NCI-H2107 treated with DMSO at 0.1 percent for 48 hours (cell line): Measurements from ENCODE around the gene TRMT10B.

Experiments
- DNase-seq: peaks from one replicate; lab custom pipeline; 2025; ENCODE audit not compliant: unreplicated experiment; lab: John Stamatoyannopoulos, UW

The TRMT10B gene, protein sequence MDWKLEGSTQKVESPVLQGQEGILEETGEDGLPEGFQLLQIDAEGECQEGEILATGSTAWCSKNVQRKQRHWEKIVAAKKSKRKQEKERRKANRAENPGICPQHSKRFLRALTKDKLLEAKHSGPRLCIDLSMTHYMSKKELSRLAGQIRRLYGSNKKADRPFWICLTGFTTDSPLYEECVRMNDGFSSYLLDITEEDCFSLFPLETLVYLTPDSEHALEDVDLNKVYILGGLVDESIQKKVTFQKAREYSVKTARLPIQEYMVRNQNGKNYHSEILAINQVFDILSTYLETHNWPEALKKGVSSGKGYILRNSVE

DNA sequence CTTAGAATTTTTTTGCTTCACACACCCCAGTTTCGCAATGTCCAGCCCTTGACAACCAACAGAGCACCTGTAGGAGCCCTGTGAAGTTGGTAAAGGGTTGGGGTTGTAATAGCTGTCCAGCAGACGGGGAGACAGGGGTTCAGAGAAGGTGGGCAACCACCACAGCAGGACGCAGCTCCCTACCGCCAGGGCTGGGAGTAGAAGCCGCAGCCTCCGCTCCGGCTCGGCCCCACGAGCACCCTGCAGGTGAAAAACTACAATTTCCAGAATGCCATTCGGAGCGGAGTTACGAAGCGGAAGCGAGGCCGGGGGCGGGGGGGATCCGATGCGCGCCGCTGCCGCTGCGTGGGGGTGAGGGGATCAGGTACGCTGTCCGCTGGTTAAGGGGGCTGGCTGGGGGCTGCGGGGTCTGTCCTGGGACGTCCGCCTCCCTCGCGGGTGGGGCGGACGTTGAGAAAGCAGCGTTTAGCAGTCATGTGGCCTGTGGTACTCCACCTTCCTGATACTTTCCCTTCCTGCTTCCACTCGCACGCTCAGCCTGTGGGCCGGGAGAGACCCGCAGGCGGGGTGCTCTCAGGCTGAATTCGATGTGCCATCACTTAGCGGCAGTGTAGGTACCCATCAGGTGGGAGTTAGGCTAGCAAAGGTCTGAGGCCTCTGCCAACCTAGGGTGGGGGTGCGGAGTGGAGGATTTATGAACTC is at the start of gene TRMT10B:
TSS of gene TRMT10B (plus strand) at position 317 of the 702 bp plus-strand sequence. CDS start 8,127 bp downstream, outside the sequence.
- peak; percentile 44 for DNase-seq

DNA sequence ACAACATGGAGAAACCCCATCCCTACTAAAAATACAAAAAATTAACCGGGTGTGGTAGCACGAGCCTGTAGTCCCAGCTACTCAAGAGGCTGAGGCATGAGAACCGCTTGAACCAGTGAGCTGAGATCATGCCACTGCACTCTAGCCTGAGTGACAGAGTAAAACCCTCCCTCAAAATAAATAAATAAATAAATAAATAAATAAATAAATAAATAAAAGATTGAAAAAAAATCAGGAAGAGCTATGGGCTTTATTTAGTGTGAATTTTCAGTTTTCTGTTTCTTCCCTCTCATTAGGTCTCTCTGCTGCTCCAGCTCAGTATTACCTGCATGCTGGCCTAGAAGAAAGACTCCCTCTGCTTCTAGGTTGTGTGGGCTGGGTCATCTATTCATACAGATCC is 47.8 kb upstream of the TRMT10B start:
- DNase-seq = no peak

DNA sequence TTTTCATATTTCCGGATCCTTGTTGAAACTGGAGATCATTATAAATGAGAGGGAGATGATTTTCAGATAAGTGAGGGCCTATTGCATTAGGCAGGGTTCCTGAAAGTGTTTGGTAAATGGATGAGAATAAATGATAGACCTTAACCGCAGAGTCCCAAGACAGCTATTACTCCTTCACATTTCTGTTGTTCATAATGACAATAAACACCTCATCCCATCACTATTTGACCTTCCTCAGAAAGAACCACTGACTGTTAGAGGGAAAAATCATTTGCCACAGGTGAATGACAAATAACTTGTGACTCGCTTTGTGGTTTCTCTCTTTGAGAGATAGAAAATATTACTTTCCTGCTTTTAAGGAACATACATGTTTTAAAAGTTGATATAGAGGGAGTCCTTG is 47.3 kb upstream of the TRMT10B start:
- DNase-seq = no peak

DNA sequence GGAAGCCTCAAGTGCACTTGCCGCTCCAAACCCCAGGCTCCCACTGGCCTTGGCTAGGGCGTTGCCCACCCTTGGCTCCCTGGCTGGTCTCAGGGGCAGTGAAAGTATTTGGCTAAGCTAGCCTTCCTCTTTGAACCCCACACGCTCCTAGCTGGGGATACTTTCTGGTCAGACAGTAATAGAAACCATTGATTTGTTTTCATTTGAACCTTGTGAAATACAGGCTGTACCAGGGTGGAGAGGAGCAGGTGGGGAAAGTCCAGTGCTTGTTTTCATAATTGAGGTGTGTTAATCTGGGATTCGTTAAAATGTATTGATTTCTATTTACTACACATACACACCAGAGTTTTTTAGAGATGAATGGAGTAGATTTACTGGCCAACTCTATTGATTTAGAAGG is 45.9 kb upstream of the TRMT10B start:
- no peak for DNase-seq

DNA sequence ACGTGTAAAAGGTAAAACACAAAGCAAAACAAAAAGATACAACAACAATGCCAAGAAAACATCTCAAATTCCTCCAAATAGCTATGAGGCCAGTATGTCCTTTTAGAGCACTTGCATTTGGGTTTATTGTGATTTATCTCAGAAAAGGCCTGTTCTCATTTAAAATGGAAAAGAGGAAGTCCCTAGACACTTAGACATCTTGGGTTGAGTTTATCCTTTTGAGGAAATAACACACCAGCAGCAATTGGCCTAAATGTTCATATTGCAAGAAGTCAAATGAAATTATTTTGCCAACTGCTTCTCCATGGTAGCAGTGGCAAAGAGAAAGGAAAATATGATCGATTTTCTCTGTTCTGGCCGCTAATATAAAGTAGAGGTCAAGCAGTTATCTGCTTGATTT is 43.6 kb upstream of the TRMT10B start:
- DNase-seq = no peak

DNA sequence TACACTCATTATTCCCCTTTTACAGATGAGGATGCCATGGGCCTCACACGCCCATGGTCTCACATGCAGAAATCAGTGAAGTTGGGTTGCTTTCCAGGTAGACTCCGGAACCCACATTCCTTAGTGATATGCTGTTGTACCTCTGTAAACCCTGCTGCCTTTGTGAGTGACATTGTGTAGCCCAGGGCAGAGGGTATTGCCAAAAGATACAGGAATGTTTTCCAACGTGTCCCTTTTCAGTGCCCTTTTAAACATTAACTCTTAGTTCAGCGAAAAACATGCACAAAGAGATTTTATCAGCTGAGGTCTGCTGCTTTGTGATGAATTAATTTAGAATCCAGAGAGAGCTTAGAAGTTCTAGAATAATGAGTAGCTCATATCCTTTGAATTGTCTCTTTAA is 38.3 kb upstream of the TRMT10B start:
- no peak for DNase-seq

DNA sequence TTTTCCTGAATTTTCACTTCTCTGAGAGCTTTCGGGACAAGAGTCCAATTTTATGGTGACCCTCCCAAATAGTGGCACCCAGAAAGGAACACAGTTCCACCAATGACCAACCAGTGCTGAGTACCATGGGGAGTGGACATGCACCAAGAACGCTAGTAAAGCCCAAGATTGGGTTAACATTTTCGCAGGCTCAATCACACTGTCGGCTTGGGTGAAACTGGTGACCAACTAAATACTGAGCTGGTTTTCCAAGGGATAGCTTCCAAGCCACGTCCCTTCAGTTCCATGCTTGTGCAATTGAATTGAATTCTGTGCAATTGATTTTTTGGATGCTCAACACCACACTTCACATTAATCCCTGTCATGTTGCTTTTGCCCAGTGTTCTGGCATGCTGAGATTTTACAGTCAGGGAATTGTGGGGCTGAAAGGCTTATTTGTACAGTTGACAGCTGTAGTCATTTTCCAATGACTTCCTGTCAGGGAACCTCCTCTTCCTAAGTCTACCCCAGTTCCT is 37.6 kb upstream of the TRMT10B start:
- DNase-seq = no peak

DNA sequence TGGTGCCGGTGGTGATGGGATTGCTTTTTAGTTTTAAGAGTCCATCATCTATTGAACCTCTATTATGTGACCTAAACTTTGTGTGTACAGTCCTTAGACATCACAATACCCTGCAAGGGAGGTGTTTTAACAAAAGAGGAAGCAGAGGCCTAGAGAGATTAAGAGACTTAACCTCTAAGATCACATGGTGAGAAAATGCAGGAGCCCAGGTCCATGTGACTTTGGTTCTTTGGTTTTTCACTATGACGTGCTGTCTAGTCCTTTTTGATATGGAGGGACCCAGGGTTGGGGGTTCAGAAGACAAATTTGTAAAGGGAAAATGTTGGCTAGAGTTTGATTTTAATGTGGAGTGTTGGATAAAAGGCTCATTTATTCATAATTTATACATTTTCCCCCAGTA is 34.1 kb upstream of the TRMT10B start:
- DNase-seq = no peak

DNA sequence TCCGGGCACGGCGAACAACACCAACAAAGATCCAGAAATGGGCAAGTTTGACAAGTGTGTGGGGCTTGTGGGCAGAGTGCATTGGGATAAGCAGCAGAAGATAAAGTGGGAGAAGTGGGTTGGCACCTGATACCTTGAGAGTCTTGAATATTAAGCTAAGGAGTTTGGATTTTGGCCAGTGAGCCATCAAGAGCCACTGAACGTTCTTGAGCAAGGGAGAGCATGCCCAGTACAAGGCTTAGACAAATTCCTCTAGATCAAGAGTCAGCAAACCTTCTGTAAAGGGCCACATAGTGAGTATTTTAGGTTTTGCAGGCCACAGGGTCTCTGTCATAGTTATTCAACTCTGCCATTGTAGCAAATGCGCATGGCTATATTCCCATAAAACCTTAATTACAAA is 26.6 kb upstream of the TRMT10B start:
- DNase-seq = no peak

DNA sequence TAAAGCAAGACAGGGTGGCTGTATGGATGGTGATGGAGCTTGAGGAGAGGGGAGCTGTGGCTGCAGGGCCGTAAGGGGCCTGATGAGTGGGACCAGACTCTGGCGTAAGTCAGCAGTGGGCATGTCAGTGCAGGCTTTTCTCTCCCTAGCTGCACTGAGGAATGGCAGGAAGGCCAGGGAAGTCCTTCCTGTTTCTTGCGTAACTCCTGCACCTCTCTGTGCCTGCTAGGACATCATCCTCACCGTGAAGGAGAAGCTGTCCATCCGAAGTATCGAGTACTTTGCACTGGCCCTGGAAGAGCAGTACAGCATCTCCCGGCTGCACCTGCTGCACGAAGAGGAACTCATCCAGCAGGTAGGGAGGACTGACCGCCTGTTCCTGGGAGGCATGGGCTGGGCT is 24.1 kb upstream of the TRMT10B start:
- no peak for DNase-seq

DNA sequence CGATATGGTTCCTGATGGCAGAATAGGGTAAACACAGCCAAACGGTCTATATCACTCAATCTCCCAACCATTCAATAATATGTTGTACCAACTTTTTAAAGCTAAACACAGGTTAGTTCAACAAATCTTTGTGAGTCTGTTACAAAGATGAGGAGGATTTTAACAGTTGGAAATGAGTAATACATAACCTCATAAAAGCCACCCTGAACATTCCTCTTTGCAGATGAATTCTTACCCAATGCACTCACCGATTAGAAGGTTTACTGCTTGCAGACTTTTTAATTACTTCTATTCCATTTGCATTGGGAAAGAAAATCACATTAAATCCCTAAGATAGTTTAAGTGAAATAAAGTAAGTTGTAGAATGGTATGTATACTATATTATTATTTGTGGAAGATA is 23.3 kb upstream of the TRMT10B start:
- DNase-seq = no peak

DNA sequence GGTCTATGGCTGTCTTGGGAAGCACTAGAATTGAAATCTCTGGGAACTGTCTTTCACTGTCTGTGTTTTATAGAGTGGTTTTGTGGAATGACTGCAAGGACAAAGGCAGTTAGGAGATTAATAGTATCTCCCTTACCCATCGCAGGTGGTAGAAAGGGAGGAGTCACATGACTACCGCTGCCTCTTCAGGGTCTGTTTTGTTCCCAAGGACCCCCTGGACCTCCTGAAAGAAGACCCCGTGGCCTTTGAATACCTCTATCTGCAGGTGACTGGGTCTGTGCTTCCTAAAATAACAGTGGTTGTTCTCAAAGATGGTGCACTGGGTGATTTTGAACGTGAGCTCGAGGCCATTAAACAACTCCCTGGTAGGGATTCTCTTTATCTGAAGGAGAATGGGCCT is 22.8 kb upstream of the TRMT10B start:
- no peak for DNase-seq

DNA sequence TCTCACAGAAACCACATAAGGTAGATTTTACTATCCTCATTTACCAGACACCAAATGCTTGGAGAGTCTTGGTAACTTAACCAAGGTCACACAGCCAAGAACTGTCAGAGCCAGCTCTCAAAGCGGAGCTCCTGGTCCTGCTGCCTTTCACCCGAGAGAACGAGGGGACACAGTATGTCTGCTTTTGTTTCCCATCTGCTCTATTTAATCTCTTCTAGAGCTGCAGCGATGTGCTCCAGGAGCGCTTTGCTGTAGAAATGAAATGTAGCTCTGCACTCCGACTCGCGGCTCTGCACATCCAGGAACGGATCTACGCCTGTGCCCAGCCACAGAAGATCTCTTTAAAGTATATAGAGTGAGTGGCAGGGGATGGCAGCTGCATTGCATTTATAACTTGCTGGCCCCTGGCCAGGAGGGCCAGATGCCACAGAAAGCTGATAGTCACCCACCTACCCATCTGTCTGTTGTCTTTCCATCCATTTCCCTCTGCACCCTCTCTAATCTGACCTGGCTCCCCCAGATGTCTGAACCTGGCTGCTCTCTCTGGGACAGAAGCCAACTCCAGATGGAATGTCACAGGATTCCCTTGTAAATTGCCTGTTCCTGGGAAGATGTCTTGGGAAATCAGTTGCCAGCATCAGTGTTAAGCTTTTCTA is 21.4 kb upstream of the TRMT10B start:
- DNase-seq = peak; percentile 4

DNA sequence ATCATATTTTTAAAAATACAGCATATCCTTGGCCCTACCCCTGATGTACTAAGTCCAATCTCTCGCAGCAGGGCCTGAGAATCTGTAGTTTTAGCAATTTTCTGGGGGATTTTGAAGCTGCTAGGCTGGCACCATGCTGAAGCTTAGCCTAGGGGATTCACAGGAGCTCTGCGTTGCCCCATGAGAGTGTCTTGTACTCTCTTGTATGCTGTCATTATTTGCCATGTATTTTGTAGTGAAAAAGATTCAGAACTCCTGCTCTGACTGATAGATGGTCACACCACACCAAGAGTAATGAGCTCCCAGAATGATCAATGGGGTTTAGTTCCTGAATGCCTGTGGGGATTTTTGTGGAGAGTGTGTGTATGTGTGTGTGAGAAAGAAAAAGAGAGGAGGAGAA is 20.7 kb upstream of the TRMT10B start:
- no peak for DNase-seq

DNA sequence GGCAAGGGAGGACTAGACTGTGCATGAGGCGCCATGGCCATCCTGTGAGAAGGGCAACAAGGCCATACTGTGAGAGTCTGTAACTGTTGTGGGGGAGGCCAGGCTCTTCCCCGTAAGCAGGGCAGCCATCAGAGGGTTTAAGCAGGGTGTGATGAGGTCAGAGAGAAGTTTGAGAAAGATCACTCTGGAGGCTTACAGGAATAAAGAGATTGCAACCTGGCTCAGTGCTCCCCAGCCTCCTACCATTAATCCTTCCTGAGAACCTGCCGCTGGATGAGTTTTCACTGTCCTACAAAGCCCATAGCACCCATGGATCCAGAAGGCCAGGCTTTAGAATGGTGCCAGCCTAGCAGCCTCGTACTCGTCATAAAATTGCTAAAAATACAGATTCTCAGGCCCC is 14.4 kb upstream of the TRMT10B start:
- DNase-seq = no peak

DNA sequence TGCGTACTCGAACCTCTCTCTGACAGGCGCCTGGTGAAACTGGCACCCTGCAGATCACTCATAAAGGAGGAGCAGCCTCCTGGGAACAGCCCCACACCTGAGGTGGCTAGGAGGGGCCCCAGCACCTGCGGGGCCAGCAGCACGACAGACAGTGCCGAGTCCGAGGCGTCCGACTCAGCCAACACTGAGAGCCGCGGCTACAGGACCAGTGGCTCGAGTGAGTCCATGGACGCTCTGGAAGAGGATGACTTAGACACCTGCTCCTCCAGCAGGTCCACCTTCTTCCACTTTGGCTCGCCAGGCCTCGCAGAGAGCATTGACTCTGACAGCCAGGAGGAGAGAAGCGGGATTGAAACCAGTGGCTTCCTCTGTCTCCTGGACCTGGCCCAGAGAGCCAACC is 13.5 kb upstream of the TRMT10B start:
- no peak for DNase-seq

DNA sequence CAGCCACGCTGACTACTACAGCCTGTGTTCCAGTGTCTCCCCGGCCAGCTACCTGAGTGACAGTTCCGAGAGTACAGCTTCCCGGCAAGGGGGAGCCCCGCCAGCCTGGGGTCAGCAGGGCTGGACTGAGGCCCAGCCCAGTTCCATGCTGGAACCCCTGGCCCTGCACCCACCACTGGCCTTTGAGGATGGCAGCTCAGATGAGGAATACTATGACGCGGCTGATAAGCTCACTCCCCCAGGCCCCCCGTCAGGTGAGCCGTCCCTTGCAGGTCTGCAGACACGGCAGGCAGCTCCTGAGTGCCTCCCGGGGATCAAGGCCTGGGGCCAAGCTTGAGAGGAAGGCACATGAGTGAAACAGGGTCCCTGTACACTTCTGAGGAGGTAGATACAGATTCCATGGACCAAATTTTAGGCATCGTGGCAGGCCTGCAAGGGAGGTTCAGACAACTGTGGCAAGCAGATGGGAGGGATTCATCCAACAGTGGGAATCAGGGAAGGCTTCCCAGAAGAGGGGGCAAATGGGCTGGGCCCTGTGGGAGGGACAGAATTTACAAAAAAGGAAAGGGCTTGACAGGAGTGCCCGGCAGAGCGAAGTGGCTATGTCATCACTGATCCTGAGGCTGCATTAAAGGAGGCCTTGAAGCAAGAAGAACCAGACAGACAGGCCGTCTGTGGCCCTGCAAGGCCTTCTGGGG is 12.8 kb upstream of the TRMT10B start:
- DNase-seq = no peak

DNA sequence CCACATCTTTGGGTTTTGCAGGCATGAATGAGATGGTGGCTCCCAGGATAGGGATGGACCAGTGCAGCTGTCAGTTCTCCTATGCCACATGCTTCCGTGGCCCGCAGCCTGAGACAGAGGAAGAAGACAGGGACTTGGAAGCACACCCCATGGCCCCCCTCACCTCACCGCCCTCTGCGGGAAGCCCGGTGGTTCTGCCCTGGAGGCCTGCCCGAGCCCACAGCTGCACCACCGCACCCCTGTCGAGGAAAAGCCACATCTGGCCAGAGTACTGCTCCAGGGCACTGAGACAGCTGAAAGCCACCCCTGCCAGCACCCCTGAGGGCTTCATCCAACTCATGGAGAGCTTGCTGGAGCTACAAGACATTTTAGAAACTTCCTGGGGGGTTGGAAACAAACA is 7.6 kb upstream of the TRMT10B start:
- no peak for DNase-seq

DNA sequence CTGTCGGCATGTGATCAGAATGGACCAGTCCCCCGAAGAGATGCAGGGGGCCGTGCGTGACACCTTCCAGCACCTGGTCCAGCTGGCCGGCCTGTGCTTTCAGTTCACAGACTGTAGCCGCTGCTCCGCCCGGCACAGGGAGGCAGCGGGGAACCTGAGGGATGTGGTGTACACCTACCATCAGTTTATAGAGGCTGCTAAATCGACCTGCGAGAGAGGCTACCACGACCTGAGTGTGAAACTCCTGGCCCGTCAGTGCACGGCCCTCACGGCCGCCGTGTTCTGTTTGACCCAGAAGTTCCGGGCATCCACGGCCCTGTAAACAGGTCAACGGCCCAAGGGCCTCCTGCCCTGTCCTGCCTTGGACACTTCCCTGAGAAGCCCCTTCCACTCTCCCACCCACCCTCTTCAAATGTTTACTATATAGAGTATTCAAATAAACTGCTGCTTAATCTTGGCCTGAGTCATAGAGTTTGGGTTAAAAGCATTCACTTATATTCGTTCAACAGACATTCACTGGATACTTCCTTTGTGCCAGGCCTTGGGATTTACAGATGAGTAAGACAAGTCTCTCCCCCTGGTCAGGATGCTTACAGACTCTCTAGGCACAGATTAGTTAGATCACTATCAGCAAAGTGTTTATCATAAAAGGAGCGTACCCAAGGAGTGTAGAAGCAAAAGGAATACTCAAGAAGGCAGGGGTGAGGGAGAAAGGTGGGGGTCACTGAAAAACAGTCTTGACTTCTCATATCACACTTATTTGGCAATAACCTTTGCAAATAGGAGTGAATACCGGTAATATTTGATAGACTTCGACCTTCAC is 6.9 kb upstream of the TRMT10B start:
- no peak for DNase-seq

DNA sequence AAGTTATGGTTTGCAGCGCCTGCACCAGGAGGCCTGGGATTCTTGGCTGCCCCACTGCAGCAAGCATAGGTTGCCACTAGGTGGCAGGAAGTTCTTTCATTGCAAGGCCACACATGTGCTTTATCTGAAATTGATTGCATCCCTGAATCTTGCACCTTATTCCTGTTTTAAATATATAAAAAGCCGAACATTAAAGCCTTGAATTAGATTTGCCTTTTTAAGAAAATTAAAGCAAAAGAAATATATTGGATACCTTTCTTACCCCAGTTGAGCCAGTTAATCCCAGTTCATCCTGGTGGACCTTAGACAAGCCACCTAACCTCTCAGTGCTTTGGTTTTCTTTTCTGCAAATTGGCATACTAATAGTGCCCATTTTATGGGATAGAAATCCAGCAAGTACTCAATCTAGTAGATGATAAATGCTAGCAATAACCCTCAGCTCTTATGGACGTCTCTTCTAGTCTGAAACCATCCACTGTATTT is 6.3 kb upstream of the TRMT10B start:
- DNase-seq = peak; percentile 57
